Right lobe of liver (tissue), 6 donors: ENCODE measurements around the gene ERC1. TPM values are rescaled to one million over a fixed set of nuclear protein-coding genes. Genes with fewer than 3 reads are reported as not detected.

ENCODE experiments used
- ATAC-seq, 4 donors: fragments of 200-7000 bp; cut with Tn5 transposase; one replicate each; pipeline ENCODE4 v1.9.1; 2020; ENCODE audit warnings: mild to moderate bottlenecking in 4 of 4, moderate library complexity in 4 of 4
- DNase-seq, 3 donors: peaks; one replicate each; pipeline ENCODE4 v3.0.0-alpha.2; 2020
- H3K27ac ChIP-seq, 3 donors: fragments of 200-600 bp; one replicate each; pipeline ENCODE4 v1.8.0; 2022
- H3K27me3 ChIP-seq, 2 donors: fragments of 200-600 bp; one replicate each; pipeline ENCODE4 v1.8.0; 2022
- H3K36me3 ChIP-seq, 4 donors: fragments of 200-600 bp; sonication (generic) in 1 of 4; one replicate each; pipeline versions ENCODE4 v1.5.1 to v1.8.0; 2017 to 2022; ENCODE audit warnings: control low read depth in 1 of 4
- H3K4me1 ChIP-seq, 4 donors: fragments of 200-600 bp; sonication (generic) in 1 of 4; one replicate each; pipeline versions ENCODE4 v1.5.1 to v1.8.0; 2017 to 2022; ENCODE audit warnings: control low read depth in 1 of 4
- H3K4me3 ChIP-seq, 3 donors: fragments of 200-600 bp; one replicate each; pipeline ENCODE4 v1.8.0; 2022
- H3K9me3 ChIP-seq, 4 donors: fragments of 200-600 bp; sonication (generic) in 1 of 4; one replicate each; pipeline versions ENCODE4 v1.5.1 to v1.8.0; 2017 to 2022; ENCODE audit warnings: control low read depth in 1 of 4
- CTCF ChIP-seq, 4 donors: fragments of 200-600 bp in 3 of 4; fragments of 450-650 bp in 1 of 4; IDR thresholded peaks; one replicate each; pipeline versions ENCODE4 v1.5.1 to v1.8.0; 2016 to 2022; ENCODE audit warnings: antibody characterized with exemption in 4 of 4, mild to moderate bottlenecking in 2 of 4
- POLR2A ChIP-seq: fragments of 450-650 bp; IDR thresholded peaks from one replicate; pipeline ENCODE4 v1.6.1; 2017; ENCODE audit warnings: antibody characterized with exemption, mild to moderate bottlenecking
- WGBS: methylation state at CpG from one replicate; pipeline ENCODE4 v1.1.6; 2018; ENCODE audit warnings: low coverage, low lambda C conversion rate; ENCODE audit not compliant: insufficient coverage; ENCODE audit errors: missing lambda C conversion rate; 5-methylcytosine and 5-hydroxymethylcytosine counted together
- intact Hi-C, 2 donors: fragments of 100-400 bp; cut with DNase I; formaldehyde crosslinking; loops; one replicate each; pipeline versions ENCODE4 v1.11.2 to v1.14.1; 2022
- total RNA-seq, 6 experiments: library from RNA; depleted of rRNA in 2 of 6; stranded (reverse); fragments of >200 nt in 2 of 6; fragmentation: NEBNext Ultra II Directional in 3 of 6; extraction: Animal tissue kit (Norgen Biotek cat#: 25700) in 3 of 6; gene quantifications; one replicate each; pipeline versions ENCODE4 v1.1.0 to v1.2.4, GENCODE V29; 2016 to 2023
- donor health status: DM: no; HTN: yes; CAD: no.
- donor health status: DM: no; HTN: no; CAD: no.
- donor health status: DM: no; HTN: no; CAD: no.
- donor health status: DM: no; HTN: yes; CAD: no.
- donor health status: DM: no; HTN: yes; CAD: no.

Gene ERC1
- total RNA-seq, 6 experiments from 2014 or later = 24.8 to 30.8 (median 28.6) TPM

GRCh38 chr12:1291601-1292332, 300.7 kb downstream of the ERC1 start:
- TF ChIP-seq CTCF (IDR thresholded peaks at IDR 0.05) = no peak
- no peak for TF ChIP-seq POLR2A
- Histone ChIP-seq H3K4me3 (no peak overlapping the region), H3K36me3 (no peaks in the 10 kb centered on the region), H3K27ac (no peak overlapping the region), H3K27me3 (no peaks in the 10 kb centered on the region), H3K9me3 (no peaks in the 10 kb centered on the region), H3K4me1 (no peaks in the 10 kb centered on the region)
- DNase-seq = no peak
- no peak for ATAC-seq
- WGBS = 94% methylated on average over 8 of the region's 8 CpGs
- intact Hi-C loops = no loop called here

GRCh38 chr12:1293901-1294300, 302.9 kb downstream of the ERC1 start:
- Histone ChIP-seq H3K36me3 (no peaks in the 10 kb centered on the region), H3K4me1 (no peaks in the 10 kb centered on the region), H3K27ac (no peak overlapping the region), H3K4me3 (no peak overlapping the region), H3K27me3 (no peaks in the 10 kb centered on the region), H3K9me3 (no peaks in the 10 kb centered on the region)
- 82% methylated on average over 1 of the region's 1 CpG for WGBS
- intact Hi-C loops = no loop called here
- ATAC-seq (no peak), DNase-seq (no peak)
- TF ChIP-seq POLR2A (no peak), CTCF (IDR thresholded peaks at IDR 0.05) (no peak)

- no peaks in the 10 kb centered on the region for H3K9me3 ChIP-seq
- H3K27me3 ChIP-seq = no peaks in the 10 kb centered on the region
- ATAC-seq (no peak), DNase-seq (no peak)
- H3K36me3 ChIP-seq = no peaks in the 10 kb centered on the region
- no peaks in the 10 kb centered on the region for H3K4me1 ChIP-seq
- no peak overlapping the region for H3K27ac ChIP-seq
- WGBS = 97% methylated on average over 3 of the region's 3 CpGs
- TF ChIP-seq CTCF (IDR thresholded peaks at IDR 0.05) (no peak), POLR2A (no peak)
- no peak overlapping the region for H3K4me3 ChIP-seq
- intact Hi-C loops = no loop called here
These were observed 306.2 kb downstream of the ERC1 start for GRCh38 chr12:1297206-1297605.

GRCh38 chr12:1297639-1298175, 306.7 kb downstream of the ERC1 start:
- TF ChIP-seq CTCF (IDR thresholded peaks at IDR 0.05) (no peak), POLR2A (no peak)
- WGBS = 95% methylated on average over 4 of the region's 4 CpGs

More at GRCh38 chr12:1297639-1298175, 306.7 kb downstream of the ERC1 start:
- ATAC-seq = no peak
- intact Hi-C loops = no loop called here
- DNase-seq = no peak
- Histone ChIP-seq H3K27ac (no peak overlapping the region), H3K9me3 (no peaks in the 10 kb centered on the region), H3K27me3 (no peaks in the 10 kb centered on the region), H3K4me1 (no peaks in the 10 kb centered on the region), H3K36me3 (no peaks in the 10 kb centered on the region), H3K4me3 (no peak overlapping the region)
